Right atrium auricular region (tissue), 2 donors: ENCODE data around the gene ATOH7. TPM values are rescaled to one million over a fixed set of nuclear protein-coding genes. Genes with fewer than 3 reads are reported as not detected.

Experiments used
- DNase-seq: peaks from one replicate; pipeline ENCODE4 v3.0.0-alpha.2; 2019; ENCODE audit warnings: low spot score
- H3K27ac ChIP-seq, 2 donors: fragments of 200-600 bp; sonication (generic); 1 replicate in 1 of 2; 2 replicates in 1 of 2; pipeline ENCODE4 v1.5.1; 2016 to 2019
- H3K27me3 ChIP-seq, 2 donors: fragments of 200-600 bp; sonication (generic); one replicate each; pipeline versions ENCODE4 v1.5.1 to v1.6.0; 2017 to 2019
- H3K36me3 ChIP-seq: fragments of 200-600 bp; sonication (generic); one replicate; pipeline ENCODE4 v1.5.1; 2016
- H3K4me1 ChIP-seq, 2 donors: fragments of 200-600 bp; sonication (generic); one replicate each; pipeline versions ENCODE4 v1.5.1 to v1.6.0; 2017 to 2019
- H3K4me3 ChIP-seq, 2 donors: fragments of 200-600 bp; sonication (generic); 1 replicate in 1 of 2; 2 replicates in 1 of 2; pipeline ENCODE4 v1.5.1; 2017 to 2019; ENCODE audit warnings: mild to moderate bottlenecking in 1 of 2, moderate library complexity in 1 of 2
- H3K9me3 ChIP-seq, 2 donors: fragments of 200-600 bp; sonication (generic); one replicate each; pipeline ENCODE4 v1.5.1; 2019
- total RNA-seq, 2 donors: library from RNA; depleted of rRNA; stranded (reverse); fragments of >200 nt; gene quantifications; one replicate each; pipeline ENCODE4 v1.1.0, GENCODE V29; 2016
- TF ChIP-seq, protein P1 (sequence below), 2 donors: fragments of 200-600 bp; sonication (generic); IDR thresholded peaks; one replicate each; pipeline ENCODE4 v1.5.1; 2019; ENCODE audit warnings: antibody characterized with exemption in 2 of 2

The ATOH7 gene
- total RNA-seq, 2 donors from 2014 or later = not detected

DNA sequence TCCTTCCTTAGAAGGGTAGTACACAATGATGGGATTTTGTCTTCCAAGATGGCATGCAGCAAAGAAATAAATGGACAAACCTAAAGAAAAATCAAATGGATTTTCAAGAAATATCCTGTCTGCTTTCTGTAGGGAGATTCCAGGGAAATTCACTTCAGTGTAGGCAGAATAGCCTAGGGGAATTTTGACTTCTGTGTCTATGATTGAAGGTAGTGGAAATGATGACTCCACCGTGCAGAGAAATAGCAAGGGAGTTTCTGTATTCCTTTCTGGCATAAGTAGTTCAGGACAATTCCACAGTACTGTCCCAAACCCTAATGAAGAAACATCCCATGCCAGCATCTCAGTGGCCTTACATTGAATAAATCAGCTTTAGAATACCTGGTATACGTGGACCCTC is 9.5 kb downstream of the ATOH7 start:
- no peaks in the 10 kb centered on the region for H3K27me3 ChIP-seq
- H3K27ac ChIP-seq = no peak overlapping the region
- H3K4me3 ChIP-seq = no peak overlapping the region
- H3K36me3 ChIP-seq = no peaks in the 10 kb centered on the region
- no peaks in the 10 kb centered on the region for H3K4me1 ChIP-seq
- no peak for DNase-seq
- H3K9me3 ChIP-seq = no peaks in the 10 kb centered on the region
- TF ChIP-seq, protein P1, sequence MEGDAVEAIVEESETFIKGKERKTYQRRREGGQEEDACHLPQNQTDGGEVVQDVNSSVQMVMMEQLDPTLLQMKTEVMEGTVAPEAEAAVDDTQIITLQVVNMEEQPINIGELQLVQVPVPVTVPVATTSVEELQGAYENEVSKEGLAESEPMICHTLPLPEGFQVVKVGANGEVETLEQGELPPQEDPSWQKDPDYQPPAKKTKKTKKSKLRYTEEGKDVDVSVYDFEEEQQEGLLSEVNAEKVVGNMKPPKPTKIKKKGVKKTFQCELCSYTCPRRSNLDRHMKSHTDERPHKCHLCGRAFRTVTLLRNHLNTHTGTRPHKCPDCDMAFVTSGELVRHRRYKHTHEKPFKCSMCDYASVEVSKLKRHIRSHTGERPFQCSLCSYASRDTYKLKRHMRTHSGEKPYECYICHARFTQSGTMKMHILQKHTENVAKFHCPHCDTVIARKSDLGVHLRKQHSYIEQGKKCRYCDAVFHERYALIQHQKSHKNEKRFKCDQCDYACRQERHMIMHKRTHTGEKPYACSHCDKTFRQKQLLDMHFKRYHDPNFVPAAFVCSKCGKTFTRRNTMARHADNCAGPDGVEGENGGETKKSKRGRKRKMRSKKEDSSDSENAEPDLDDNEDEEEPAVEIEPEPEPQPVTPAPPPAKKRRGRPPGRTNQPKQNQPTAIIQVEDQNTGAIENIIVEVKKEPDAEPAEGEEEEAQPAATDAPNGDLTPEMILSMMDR (IDR thresholded peaks at IDR 0.05) = no peak

DNA sequence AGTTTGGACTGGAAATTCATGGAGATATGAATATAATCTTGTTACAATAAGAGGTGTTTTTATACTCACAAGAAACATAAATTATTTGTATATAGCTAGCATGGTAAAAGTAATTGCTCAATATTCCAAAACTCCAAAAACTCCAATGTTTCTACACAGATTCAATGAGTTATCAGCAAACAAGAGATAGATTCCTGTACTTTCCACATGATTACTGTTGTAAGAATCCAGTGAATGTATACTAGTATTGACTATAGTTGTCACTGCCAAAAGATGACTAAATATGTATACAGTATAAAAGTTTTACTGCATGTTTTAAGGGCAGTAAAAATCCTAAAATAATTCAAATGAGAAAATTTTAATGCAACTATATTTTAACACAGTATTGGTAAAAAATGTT is 10.7 kb downstream of the ATOH7 start:
- peaks cover under 1% of the 10 kb centered on the region for H3K36me3 ChIP-seq
- TF ChIP-seq, protein P1 (IDR thresholded peaks at IDR 0.05) = no peak
- H3K9me3 ChIP-seq = no peaks in the 10 kb centered on the region
- H3K4me3 ChIP-seq = no peak overlapping the region
- H3K27ac ChIP-seq = no peak overlapping the region
- H3K27me3 ChIP-seq = no peaks in the 10 kb centered on the region
- no peaks in the 10 kb centered on the region for H3K4me1 ChIP-seq
- no peak for DNase-seq

DNA sequence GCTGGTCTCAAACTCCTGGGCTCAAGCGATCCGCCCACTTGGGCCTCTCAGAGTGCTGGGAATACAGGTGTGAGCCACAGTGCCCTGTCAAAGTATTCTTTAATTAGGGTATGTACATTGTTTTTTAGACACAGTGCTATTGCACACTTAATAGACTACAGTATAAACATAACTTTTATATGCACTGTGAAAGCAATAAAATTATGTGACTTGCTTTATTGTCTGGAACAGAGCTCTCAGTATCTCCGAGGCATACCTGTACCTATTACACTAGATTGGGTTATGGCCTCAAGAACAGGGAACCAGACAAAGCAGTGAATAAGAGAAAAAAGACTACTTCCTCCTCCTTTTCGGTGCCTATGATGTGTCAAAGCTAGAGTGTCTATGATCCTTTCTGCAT is 13.1 kb downstream of the ATOH7 start:
- H3K9me3 ChIP-seq = no peaks in the 10 kb centered on the region
- peaks cover 8% of the 10 kb centered on the region for H3K36me3 ChIP-seq
- TF ChIP-seq, protein P1 (IDR thresholded peaks at IDR 0.05) = no peak
- DNase-seq = no peak
- H3K4me1 ChIP-seq = no peaks in the 10 kb centered on the region
- no peaks in the 10 kb centered on the region for H3K27me3 ChIP-seq
- no peak overlapping the region for H3K27ac ChIP-seq
- no peak overlapping the region for H3K4me3 ChIP-seq

DNA sequence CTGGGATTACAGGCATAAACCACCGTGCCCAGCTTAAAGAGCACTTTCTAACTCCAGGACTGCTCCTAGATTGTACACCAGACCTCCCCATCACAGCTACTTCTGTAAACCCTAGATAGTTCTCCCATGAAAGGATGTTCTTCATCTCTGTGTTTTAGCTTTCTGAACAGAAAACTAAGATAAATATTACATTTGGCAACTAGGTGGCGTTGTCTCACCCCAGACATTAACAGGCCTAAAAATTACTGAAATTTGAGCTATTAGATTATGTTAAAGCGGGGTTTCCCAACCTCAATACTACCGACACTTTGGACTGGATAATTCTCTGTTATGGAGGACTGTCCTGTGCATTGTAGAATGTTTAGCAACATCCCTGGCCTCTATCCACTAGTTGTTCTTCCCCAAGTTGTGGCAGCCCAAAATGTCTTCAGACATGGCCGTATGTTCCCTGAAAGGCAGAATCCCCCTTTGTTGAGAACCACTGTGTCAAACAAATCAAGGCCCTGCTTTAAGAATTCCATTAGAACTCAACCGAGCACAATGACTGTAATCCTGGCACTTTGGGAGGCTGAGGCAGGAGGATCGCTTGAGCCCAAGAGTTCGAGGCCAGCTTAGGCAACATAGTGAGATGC is 19.1 kb downstream of the ATOH7 start:
- H3K27me3 ChIP-seq = no peaks in the 10 kb centered on the region
- peaks cover 48% of the 10 kb centered on the region for H3K36me3 ChIP-seq
- TF ChIP-seq, protein P1 (IDR thresholded peaks at IDR 0.05) = peak in 1 of 2 donors; percentile 64
- no peak overlapping the region for H3K27ac ChIP-seq
- H3K4me1 ChIP-seq = no peaks in the 10 kb centered on the region
- no peak for DNase-seq
- no peak overlapping the region for H3K4me3 ChIP-seq
- no peaks in the 10 kb centered on the region for H3K9me3 ChIP-seq

DNA sequence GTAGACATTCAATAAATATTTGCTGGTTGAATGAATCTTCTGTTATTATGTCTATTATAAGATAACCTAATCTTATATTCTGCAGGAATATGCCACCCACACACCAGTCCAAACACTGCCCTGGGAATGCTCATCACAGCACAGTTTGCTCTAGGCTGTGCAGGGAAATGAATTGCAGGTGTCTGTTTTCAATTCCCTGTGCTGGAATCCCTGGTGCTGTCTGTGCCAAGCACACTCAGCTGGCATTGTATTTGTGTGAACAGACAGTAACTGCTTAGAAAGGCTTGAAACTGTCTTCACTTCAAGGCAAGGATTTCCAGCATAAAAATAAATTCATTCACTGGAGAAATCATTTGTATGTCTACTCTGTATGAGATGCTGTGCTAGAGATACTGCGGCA is 20.2 kb downstream of the ATOH7 start:
- Histone ChIP-seq H3K27me3 (no peaks in the 10 kb centered on the region), H3K4me3 (no peak overlapping the region), H3K27ac (no peak overlapping the region), H3K4me1 (no peaks in the 10 kb centered on the region), H3K9me3 (no peaks in the 10 kb centered on the region), H3K36me3 (peaks cover 59% of the 10 kb centered on the region)
- TF ChIP-seq, protein P1 (IDR thresholded peaks at IDR 0.05) = no peak
- no peak for DNase-seq
